ENCODE measurements around the gene USH2A.

USH2A gene

GRCh38 chr1:216123446-216124191 is 299.6 kb downstream of the USH2A start:
- DNase-seq: no peak

DNA sequence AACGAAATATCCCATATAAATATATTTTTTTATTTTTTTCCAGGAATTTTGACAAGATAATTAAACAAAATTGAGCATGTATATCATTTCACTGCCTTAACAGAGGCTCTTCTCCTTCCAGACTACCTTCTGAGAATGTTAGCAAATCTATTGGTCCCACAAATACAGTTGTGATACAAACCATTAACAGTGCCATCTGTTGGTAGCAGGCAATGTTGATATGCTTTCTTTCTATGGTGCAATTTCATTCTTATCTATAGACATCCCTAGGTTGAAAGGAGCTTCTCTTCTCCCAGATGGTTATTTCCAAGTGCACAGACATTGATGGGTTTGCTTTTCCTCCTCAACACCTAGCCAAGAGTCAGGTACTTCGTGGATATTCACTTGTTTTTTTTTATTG is 303.6 kb downstream of the USH2A start:
- DNase-seq: no peak

DNA sequence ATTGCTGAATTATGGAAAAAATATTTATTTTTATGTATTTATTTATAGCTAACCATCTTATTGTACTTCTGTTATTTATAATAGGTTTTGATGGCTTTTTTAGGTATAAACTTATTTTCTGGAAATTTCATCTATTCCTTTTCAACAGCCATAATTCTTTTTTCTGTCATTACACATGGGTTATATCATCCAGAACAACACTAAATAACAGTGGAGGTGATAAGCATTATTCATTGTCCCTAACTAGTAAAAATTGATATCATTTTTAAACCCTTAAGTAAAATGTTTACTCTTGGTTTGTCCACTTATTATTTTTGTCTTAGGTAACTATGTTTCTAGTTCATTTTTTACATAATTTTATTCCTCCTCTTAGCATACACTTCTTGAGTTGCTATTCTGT is 309.1 kb downstream of the USH2A start:
- no peak for DNase-seq

GRCh38 chr1:216113181-216113580 is 310.1 kb downstream of the USH2A start:
- no peak for DNase-seq

DNA sequence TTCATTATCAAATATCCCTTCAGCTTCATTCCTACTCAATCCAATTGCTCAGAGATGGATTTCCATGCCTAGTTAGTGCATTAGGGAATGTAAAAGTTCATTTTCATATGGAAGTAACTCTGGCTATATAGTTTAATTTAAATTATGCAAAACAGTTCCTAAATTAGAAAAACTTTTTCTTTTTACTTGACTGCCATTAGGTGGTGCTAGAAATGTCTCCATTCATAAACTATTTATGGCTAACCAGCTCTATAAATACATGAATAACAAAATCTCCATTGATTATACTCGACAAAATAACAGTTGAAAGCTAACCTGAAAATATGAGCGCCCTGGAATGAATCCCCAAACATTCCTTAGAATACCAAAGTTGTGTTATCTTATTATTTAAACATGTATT is 311.4 kb downstream of the USH2A start:
- DNase-seq: no peak

DNA sequence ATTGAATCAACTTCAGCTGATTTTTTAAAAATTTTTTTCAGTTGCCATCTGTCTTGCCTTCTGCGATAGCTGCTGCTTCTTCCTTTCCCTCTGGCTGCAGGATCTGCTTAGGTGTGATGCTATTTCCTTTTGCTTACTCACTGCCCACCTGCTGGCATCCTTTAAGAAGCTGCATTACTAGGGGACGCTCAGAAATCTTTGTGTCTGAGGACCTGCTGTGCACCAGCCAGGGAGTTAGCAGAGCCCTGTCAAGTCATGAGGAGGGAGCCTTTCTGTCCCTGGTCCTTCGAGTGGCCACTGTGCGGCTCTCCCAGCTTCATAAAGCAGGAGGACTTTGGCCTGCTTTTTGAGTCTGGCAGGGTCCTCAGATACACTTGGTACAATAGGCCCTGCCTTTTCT is 327.8 kb downstream of the USH2A start:
- DNase-seq: no peak

DNA sequence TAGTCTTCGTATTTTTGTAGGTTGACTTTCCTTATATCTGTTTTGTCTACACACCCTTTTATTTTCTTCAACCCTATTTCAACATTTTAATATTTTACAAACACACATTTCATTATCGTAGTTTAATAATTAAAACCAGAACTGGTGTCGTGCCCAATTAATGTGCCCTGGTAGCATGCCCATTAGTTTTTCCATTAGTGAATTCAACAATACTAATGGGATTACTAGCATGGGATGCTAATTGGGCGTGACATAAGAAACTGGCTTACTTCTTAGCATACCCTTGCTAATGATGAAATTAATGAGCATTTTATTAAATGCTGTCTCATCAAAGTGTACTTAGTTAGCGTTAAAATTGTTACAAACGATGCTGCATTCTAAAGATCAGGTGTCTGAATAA is 332.7 kb downstream of the USH2A start:
- no peak for DNase-seq

DNA sequence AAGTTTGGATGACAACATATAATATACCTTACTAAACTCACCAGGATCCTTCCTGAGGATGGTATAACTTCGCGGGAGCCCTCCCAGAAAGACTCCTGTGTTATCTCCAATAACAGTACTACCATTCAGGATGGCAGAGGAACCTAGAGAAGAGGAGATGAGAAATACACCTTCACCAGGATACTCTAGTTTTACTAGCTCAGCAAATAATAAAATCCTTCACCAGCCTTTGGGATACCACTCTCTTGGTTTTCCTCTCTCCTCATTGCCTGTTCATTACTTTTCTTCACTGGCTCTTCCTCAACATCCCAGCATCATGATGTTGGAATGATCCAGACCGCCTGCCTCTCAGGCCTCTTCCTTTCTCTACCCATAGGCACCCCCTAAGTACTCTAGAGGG is 336.6 kb downstream of the USH2A start:
- no peak for DNase-seq

DNA sequence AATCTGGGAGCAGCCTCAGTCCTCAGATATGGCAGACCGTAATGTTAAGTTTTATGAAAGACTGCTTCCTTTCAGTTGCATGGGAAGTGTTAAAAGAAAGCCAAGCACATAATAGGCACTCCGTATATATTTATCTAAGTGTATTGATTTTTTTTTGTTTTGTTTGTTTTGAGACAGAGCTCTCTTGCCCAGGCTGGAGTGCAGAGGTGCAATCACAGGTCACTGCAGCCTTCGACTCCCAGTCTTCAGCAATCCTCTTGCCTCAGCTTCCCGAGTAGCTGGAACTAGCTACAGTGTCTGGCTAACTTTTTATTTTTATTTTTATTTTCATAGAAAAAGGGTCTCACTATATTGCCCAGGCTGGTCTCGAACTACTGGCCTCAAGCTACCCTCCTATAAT is 341.8 kb downstream of the USH2A start:
- peak; percentile 11 for DNase-seq

GRCh38 chr1:216076751-216077150 is 346.5 kb downstream of the USH2A start:
- no peak for DNase-seq

GRCh38 chr1:216075339-216075738 is 347.9 kb downstream of the USH2A start:
- no peak for DNase-seq

DNA sequence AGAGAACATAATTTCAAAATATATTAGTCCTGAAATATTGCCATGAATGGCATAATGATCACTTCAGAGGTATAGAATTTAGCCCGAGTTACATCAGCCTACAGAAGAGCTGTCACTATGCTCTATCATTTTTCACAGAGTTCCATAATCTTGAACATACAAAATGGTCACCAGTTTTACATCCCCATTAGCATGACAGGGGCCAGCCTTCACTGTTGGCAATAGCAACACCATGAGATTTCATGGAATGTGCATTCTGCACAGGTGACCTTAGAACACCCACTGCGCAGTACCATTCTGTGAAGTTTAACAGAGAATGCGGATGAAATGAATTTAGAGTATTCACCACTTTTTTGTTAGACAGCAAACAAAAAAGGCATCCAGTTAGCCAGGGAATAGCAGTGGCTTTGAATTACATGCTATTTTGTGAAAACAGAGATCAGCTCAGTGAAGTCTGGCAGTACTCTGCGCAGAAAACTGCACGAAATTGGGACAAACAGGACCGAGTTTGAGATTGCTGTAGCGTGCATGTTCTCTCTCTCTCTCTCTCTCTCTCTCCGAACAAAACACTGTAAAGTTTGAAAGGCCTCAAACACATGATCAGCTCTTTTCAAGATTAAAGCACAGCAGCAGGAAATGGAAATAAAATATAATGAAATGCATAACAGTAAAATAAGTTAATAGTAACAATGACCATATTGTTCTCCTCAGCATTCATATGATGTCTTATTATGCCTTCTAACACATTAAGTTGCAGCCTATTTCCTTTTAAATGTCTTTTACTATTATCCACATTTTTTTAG is 349.3 kb downstream of the USH2A start:
- no peak for DNase-seq

DNA sequence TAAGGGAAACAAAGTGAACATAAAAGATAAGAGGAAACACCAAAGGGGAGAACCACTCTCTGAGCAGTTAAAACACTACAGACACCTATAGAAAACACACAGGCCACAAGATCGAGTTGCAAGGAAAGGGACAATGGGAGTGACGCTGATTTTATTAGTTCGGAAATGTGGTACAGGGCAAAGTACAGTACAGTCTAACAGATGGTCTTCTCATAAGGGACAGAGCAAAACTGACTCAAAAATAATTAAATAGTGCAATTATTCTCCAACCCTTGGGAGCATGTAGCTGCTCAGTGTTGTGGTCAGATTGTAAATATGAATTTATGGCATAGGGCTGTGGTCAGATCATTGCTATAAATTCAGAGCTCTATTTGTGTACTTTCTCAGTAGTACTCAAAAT is 352.0 kb downstream of the USH2A start:
- no peak for DNase-seq

DNA sequence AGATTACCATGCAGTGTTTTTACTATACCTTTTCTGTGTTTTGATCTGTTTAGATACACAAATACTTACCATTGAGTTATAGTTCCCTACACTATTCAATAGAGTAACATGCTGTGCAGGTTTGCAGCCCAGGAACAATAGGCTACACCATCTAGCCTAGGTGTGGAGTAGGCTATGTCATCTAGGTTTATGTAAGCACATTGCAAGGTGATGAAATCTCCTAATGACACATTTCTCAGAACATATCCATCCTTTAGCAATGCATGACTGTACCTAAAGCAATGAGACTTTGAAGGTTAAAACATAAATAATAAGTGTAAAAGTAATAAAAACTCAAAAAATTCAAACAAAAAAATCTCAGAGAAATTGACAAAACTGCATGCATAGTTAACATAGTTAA is 358.6 kb downstream of the USH2A start:
- no peak for DNase-seq

GRCh38 chr1:216057947-216058346 is 365.3 kb downstream of the USH2A start:
- DNase-seq: no peak

DNA sequence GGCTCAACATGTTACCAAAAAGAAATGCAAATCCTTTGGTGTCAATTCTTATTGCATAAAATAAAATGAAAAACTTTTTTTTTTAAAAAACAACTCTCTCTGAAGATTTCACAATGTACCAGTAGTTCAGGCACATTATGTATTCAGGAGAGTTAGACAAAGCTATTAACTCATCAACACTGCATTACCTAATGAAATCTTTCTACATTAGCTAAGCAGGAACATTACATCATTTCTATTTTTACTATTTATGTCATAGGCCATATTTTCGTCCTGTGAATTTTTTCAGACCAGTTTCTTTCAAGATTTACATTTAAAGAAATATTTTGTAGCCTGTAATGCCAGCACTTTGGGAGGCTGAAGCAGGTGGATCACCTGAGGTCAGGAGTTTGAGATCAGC is 366.2 kb downstream of the USH2A start:
- DNase-seq: no peak

DNA sequence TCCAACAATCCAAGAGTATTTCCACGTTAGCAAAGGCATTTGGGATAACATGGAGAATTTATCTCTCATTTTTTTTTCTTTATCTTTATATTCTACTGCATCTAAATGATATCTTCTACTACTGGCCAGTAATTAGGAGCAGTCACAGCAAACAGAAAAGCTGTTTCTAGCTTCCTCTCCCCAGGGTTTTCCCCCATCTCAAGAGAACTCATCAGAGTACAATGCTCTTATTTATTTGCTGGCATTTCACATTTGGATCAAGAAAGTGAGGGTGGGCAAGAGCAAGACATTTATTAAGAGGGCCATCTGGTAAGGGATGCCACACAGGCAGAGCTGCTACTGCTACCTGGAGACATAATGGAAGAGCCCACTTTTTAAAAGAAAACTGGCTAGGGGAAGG is 368.2 kb downstream of the USH2A start:
- DNase-seq: no peak

GRCh38 chr1:216054600-216054999 is 368.6 kb downstream of the USH2A start:
- DNase-seq: no peak

GRCh38 chr1:216051071-216051470 is 372.2 kb downstream of the USH2A start:
- DNase-seq: no peak

DNA sequence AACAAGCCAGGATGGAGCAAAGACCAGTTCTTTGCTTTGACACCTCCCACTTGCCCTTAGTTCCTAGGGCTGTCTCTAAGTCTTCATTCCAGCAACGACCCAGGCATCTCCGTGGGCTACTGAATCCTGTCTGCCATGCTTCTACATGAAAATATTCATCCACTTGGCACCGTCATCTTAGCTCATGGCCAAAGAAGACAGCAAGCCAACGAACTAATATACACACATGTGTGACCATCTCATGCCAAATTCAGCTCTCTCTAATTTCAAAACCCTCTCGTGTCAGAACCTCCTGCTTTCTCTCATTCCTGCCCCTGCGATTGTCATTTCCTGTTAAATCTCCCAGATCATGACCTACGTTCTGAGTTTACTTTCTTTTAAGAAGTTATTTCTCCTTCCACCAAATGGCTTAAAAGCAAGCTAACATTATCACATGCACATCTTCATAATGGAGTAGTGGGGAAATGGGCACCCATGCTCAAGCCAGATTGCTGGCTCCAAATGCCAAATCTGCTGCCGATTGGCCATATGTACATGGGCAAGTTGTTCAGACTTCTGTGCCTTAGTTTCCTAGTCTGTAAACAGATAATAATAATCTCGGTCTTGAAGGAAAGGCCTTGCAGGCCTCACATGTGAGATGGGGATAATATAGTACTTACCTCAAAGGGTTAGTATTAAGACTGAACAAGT is 373.4 kb downstream of the USH2A start:
- DNase-seq: no peak

- DNase-seq: no peak
These were observed 375.3 kb downstream of the USH2A start for GRCh38 chr1:216047811-216048572.

GRCh38 chr1:216046336-216046735 is 376.9 kb downstream of the USH2A start:
- no peak for DNase-seq

- no peak for DNase-seq
These were observed 377.8 kb downstream of the USH2A start for GRCh38 chr1:216045400-216045799.

Data from NCI-H2227 treated with DMSO at 0.1 percent for 48 hours (cell line).